Endothelial cell of umbilical vein (primary cell): Measurements from ENCODE around the gene ACHE. TPM values are rescaled to one million over a fixed set of nuclear protein-coding genes. Genes with fewer than 3 reads are reported as not detected.

Experiments used
- BruUV-seq: library from RNA; stranded (reverse); fragments of 400-500 nt; replicated peaks from 2 replicates; lab custom pipeline; 2021; lab: Mats Ljungman, UMichigan
- CTCF ChIA-PET: fragments of 300-600, 350-600 bp; sonication (Branson Sonifier 250); formaldehyde crosslinking; loops from one replicate; lab custom pipeline; 2021; ENCODE audit warnings: antibody characterized with exemption, inconsistent platforms; lab: Charles Lee
- POLR2A ChIA-PET: fragments of 300-600, 350-600 bp; sonication (Branson Sonifier 250); formaldehyde crosslinking; loops from one replicate; lab custom pipeline; 2021; ENCODE audit warnings: antibody characterized with exemption, inconsistent platforms; lab: Charles Lee
- DNase-seq: peaks from one replicate; pipeline ENCODE4 v3.0.0-alpha.2; 2011; ENCODE audit warnings: low read depth, low spot score
- FAIRE-seq: peaks from 2 replicates; lab custom pipeline; 2011; peaks lifted over from hg19 to GRCh38; lab: Jason Lieb, UNC
- H2AFZ ChIP-seq: 2 replicates; pipeline ENCODE4 v1.6.0; 2012; ENCODE audit warnings: low read depth, low read length, control low read depth, inconsistent platforms
- H3K27ac ChIP-seq: 2 replicates; pipeline ENCODE4 v1.5.1; 2011; ENCODE audit warnings: low read depth, mild to moderate bottlenecking, control low read depth, low read length, moderate library complexity; ENCODE audit not compliant: insufficient read depth
- H3K27me3 ChIP-seq, 2 experiments: 2 replicates each; pipeline versions ENCODE4 v1.6.0 to v1.6.1; 2011; ENCODE audit warnings: low read length in 2 of 2, mixed read lengths in 1 of 2; ENCODE audit not compliant: control insufficient read depth in 2 of 2, insufficient read depth in 2 of 2
- H3K36me3 ChIP-seq, 2 experiments: 2 replicates in 1 of 2; 3 replicates in 1 of 2; pipeline ENCODE4 v1.5.1; 2011; ENCODE audit warnings: low read length in 2 of 2, mild to moderate bottlenecking in 1 of 2, moderate library complexity in 1 of 2; ENCODE audit not compliant: control insufficient read depth in 2 of 2, insufficient read depth in 2 of 2; ENCODE audit errors: extremely low read depth in 1 of 2
- H3K4me1 ChIP-seq: 3 replicates; pipeline ENCODE4 v1.5.1; 2011; ENCODE audit warnings: mild to moderate bottlenecking, low read length; ENCODE audit not compliant: control insufficient read depth, insufficient read depth; ENCODE audit errors: extremely low read depth
- H3K4me2 ChIP-seq: 2 replicates; pipeline ENCODE4 v1.6.1; 2011; ENCODE audit warnings: low read length, control low read depth, mixed read lengths; ENCODE audit not compliant: insufficient read depth
- H3K4me3 ChIP-seq, 3 experiments: fragments of 200-600 bp in 1 of 3; sonication (generic), shearing (Covaris generic) in 1 of 3; replicated peaks in 1 of 3; 2 replicates each; pipeline ENCODE4 v1.5.1; 2011 to 2016; ENCODE audit warnings: control low read depth in 3 of 3, low read length in 3 of 3, mild to moderate bottlenecking in 2 of 3, inconsistent platforms in 1 of 3, low read depth in 1 of 3, moderate library complexity in 1 of 3; ENCODE audit not compliant: insufficient read depth in 1 of 3
- H3K79me2 ChIP-seq: 2 replicates; pipeline ENCODE4 v1.6.0; 2012; ENCODE audit warnings: low read length, inconsistent platforms; ENCODE audit not compliant: control insufficient read depth, insufficient read depth
- H3K9ac ChIP-seq: replicated peaks from 2 replicates; pipeline ENCODE3; 2011; ENCODE audit warnings: low read length, control low read depth; ENCODE audit not compliant: insufficient read depth; ENCODE audit errors: extremely low read depth
- H3K9me1 ChIP-seq: replicated peaks from 3 replicates; pipeline ENCODE4 v1.6.0; 2011; ENCODE audit warnings: mild to moderate bottlenecking, low read length; ENCODE audit not compliant: control insufficient read depth, insufficient read depth; ENCODE audit errors: extremely low read depth
- H3K9me3 ChIP-seq: replicated peaks from 2 replicates; pipeline ENCODE4 v1.5.1; 2012; ENCODE audit warnings: low read length, inconsistent platforms; ENCODE audit not compliant: control insufficient read depth, insufficient read depth
- H4K20me1 ChIP-seq: replicated peaks from 2 replicates; pipeline ENCODE3; 2011; ENCODE audit warnings: mild to moderate bottlenecking, low read length; ENCODE audit not compliant: control insufficient read depth, insufficient read depth; ENCODE audit errors: extremely low read depth
- EZH2 ChIP-seq: IDR thresholded peaks from 2 replicates; pipeline ENCODE4 v1.6.1; 2012; ENCODE audit warnings: borderline replicate concordance, low read depth, mild to moderate bottlenecking, moderate library complexity, low read length, inconsistent platforms; ENCODE audit not compliant: severe bottlenecking
- FOS ChIP-seq: IDR thresholded peaks from 2 replicates; pipeline ENCODE4 v1.6.1; 2011; ENCODE audit warnings: mild to moderate bottlenecking, low read length, moderate library complexity, borderline replicate concordance; ENCODE audit not compliant: insufficient read depth
- POLR2A ChIP-seq: IDR thresholded peaks from 2 replicates; pipeline ENCODE4 v1.6.1; 2012; ENCODE audit warnings: low read depth, mild to moderate bottlenecking, control low read depth, low read length
- POLR2AphosphoS5 ChIP-seq: IDR thresholded peaks from 2 replicates; pipeline ENCODE4 v1.6.1; 2012; ENCODE audit warnings: low read depth, mild to moderate bottlenecking, control low read depth, low read length, moderate library complexity; ENCODE audit not compliant: insufficient read depth
- dilution Hi-C: fragments of 300-500 bp; cut with MboI; formaldehyde crosslinking; loops from one replicate; pipeline ENCODE4 v1.15.0; 2019; ENCODE audit warnings: low sequenced_read_pairs; ENCODE audit not compliant: extremely low pct_ligation_motif_present
- intact Hi-C: fragments of 100-400 bp; cut with micrococcal nuclease; formaldehyde crosslinking; loops from one replicate; pipeline ENCODE4 v1.10.0; 2022
- polyA plus RNA-seq, 4 experiments: library from polyadenylated mRNA; depleted of rRNA in 3 of 4; stranded (reverse) in 3 of 4; unstranded in 1 of 4; fragments of >200 nt; gene quantifications; 2 replicates each; pipeline versions ENCODE4 v1.2.1 to v1.2.3, GENCODE V29; 2011 to 2012; ENCODE audit warnings: missing spikeins in 1 of 4
- total RNA-seq: library from RNA; stranded (reverse); gene quantifications from 2 replicates; pipeline ENCODE4 v1.2.3, GENCODE V29; 2021
- TF ChIP-seq, protein P1 (sequence below): IDR thresholded peaks from 2 replicates; pipeline ENCODE4 v1.6.1; 2011; ENCODE audit not compliant: insufficient read depth, insufficient read length

The ACHE gene
- total and polyA plus RNA-seq, 2 donors (not counting 3 experiments of a cell fraction or from before 2014, with no cell fraction given), result 0.18 to 0.28 TPM

DNA sequence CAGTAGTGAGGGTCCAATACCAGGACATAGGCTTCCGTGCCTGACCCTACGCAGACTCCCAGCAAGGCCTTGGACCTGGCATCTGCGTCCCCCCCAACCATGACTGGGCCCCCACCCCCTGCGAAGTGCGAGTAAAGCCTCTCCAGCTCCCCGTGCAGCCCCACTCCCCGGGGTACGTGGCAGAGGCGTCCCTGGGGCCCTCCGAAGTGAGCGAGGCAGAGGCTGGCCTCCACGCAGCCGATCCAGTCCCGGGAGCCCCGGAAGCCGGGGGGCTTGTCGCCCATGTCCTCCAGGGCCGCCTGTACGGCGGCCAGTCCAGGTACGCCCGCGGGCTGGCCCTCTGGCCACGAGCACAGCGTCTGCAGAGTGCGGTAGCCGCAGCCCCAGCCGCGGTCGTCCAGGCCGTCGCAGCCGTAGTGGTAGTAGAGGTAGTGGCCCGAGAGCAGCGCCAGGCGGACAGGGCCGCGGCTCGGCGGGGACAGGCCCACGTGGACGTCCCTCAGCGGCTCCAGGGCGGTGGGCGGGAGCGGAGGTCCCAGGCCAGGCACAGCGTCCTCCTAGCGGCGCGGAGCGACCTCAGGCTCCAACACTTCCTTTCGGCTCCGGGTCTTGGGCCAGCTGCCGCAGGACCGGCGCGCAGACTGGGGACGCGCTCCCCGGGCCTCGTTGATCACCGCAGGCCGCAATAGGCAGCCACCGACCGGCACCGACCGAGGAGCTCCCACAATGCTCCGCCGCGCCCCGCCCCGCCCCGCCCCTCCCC, 6.5 kb downstream of the ACHE start, which contains the start of gene UFSP1:
Gene UFSP1, minus strand, starts transcription at position 728 of the 763 bp plus-strand sequence. Its CDS starts 444 bp downstream, at position 284.
- intact Hi-C loops (loop anchor here (1.0 kb wide), 2 partner anchors 14 to 62 kb away; partner anchors contain the start of genes EPHB4 and SRRT), dilution Hi-C loops (no loop called here)
- peaks cover 18 to 36% of the 10 kb centered on the region in 2 experiments for H3K36me3 ChIP-seq
- TF ChIP-seq EZH2 (no peak), POLR2AphosphoS5 (peak; percentile 38), FOS (no peak), POLR2A (peak; percentile 79)
- TF ChIP-seq, protein P1, sequence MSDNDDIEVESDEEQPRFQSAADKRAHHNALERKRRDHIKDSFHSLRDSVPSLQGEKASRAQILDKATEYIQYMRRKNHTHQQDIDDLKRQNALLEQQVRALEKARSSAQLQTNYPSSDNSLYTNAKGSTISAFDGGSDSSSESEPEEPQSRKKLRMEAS, result peak; percentile 27
- peak within 1 kb of the TSS; percentile 44 for H3K9ac ChIP-seq
- H4K20me1 ChIP-seq, result no peaks in the 10 kb centered on the region
- CTCF ChIA-PET, result interaction anchor here (0.6 to 1.4 kb wide), 12 partner anchors 14 to 337 kb away, joined by 3 to 13 read pairs (median 5); partner anchors contain the start of genes EPHB4, POP7, SLC12A9 and SRRT
- H3K4me1 ChIP-seq, result peaks cover 40% of the 10 kb centered on the region
- H2AFZ ChIP-seq, result peak within 1 kb of the TSS; percentile 80
- BruUV-seq, result TSS peak; percentile 42
- H3K27me3 ChIP-seq, result no peaks in the 10 kb centered on the region
- H3K4me2 ChIP-seq, result peak within 1 kb of the TSS; percentile 43
- POLR2A ChIA-PET, result interaction anchor here (0.5 to 4.2 kb wide), 12 partner anchors 14 to 412 kb away, joined by 3 to 27 read pairs (median 4); partner anchors contain the start of genes FBXO24, FIS1, POP7 and SERPINE1
- DNase-seq (no peak), FAIRE-seq (no peak)
- no peak within 1 kb of the TSS for H3K27ac ChIP-seq
- no peaks in the 10 kb centered on the region for H3K9me3 ChIP-seq
- H3K4me3 ChIP-seq, result peak within 1 kb of the TSS; percentile 37 to 41 (median 40)
- no peaks in the 10 kb centered on the region for H3K9me1 ChIP-seq
- H3K79me2 ChIP-seq, result peaks cover 15% of the 10 kb centered on the region
